Sigmoid colon (tissue), 4 donors: ENCODE results near the gene PPM1F.

Source experiments
- POLR2A ChIP-seq, 2 donors: fragments of 450-650 bp; IDR thresholded peaks; one replicate each; pipeline ENCODE4 v1.6.1; 2016; ENCODE audit warnings: antibody characterized with exemption in 2 of 2, mild to moderate bottlenecking in 2 of 2, moderate library complexity in 2 of 2
- POLR2AphosphoS5 ChIP-seq, 4 donors: sonication (generic); formaldehyde crosslinking; IDR thresholded peaks; one replicate each; pipeline ENCODE4 v1.6.1; 2017; ENCODE audit warnings: antibody characterized with exemption in 4 of 4
- TF ChIP-seq, protein P1 (sequence below), 4 experiments: fragments of 450-650 bp in 3 of 4; fragments of 200-600 bp in 1 of 4; IDR thresholded peaks; one replicate each; pipeline ENCODE4 v1.5.1; 2016 to 2019; ENCODE audit warnings: antibody characterized with exemption in 4 of 4, mild to moderate bottlenecking in 3 of 4, moderate library complexity in 2 of 4

DNA sequence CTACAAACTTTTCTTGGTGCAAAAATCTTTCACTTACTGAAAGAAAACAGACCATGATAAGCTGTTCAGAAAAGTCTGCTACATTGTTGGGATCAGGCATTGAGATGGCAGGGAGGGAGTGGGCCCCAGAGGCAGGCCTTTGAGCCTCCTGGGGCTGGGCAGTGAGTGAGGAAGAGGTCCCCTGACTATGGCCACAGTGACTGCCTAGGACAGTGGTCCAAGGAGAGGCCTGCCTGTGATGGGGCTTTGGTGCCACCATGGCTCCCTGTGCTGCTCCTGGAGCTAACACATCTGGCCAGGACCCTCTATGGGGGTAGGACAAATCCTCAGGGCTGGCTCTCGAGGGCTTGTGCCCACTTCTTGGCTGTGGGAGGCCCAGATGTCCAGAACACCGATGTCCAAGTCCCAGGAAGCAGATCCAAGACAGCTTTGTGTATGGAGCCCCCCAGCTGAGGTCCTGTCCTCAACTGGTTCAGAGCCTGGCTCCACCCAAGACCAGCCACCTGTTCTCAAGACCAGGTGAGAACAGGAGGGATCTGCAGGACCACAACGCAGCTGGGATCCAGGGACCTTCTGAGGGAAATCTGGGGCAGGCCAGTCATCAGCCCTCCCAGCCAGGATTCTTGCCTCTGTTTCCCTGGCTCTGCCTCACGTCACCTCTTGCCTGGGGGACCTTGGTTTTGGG lies 36.9 kb downstream of the PPM1F start:
- TF ChIP-seq POLR2AphosphoS5 (IDR thresholded peaks at IDR 0.05) (no peak), POLR2A (IDR thresholded peaks at IDR 0.05) (no peak)
- TF ChIP-seq, protein P1, sequence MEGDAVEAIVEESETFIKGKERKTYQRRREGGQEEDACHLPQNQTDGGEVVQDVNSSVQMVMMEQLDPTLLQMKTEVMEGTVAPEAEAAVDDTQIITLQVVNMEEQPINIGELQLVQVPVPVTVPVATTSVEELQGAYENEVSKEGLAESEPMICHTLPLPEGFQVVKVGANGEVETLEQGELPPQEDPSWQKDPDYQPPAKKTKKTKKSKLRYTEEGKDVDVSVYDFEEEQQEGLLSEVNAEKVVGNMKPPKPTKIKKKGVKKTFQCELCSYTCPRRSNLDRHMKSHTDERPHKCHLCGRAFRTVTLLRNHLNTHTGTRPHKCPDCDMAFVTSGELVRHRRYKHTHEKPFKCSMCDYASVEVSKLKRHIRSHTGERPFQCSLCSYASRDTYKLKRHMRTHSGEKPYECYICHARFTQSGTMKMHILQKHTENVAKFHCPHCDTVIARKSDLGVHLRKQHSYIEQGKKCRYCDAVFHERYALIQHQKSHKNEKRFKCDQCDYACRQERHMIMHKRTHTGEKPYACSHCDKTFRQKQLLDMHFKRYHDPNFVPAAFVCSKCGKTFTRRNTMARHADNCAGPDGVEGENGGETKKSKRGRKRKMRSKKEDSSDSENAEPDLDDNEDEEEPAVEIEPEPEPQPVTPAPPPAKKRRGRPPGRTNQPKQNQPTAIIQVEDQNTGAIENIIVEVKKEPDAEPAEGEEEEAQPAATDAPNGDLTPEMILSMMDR (IDR thresholded peaks at IDR 0.05), result no peak
